Effector CD8-positive, alpha-beta T cell (primary cell): Measurements from ENCODE around the gene CD68.
"Not testable (repeated sequence)": the region's sequence is repeated elsewhere in the genome, so short reads cannot be mapped to it uniquely, and the experiment has no call there.

Experiments used
- DNase-seq: peaks from one replicate; lab custom pipeline; 2025; lab: John Stamatoyannopoulos, UW

Gene CD68

GRCh38 chr17:7580604-7581575, 1.5 kb downstream of the CD68 start:
- DNase-seq = no peak

- DNase-seq = no peak
Observed at GRCh38 chr17:7582396-7583252, 3.2 kb downstream of the CD68 start.

DNA sequence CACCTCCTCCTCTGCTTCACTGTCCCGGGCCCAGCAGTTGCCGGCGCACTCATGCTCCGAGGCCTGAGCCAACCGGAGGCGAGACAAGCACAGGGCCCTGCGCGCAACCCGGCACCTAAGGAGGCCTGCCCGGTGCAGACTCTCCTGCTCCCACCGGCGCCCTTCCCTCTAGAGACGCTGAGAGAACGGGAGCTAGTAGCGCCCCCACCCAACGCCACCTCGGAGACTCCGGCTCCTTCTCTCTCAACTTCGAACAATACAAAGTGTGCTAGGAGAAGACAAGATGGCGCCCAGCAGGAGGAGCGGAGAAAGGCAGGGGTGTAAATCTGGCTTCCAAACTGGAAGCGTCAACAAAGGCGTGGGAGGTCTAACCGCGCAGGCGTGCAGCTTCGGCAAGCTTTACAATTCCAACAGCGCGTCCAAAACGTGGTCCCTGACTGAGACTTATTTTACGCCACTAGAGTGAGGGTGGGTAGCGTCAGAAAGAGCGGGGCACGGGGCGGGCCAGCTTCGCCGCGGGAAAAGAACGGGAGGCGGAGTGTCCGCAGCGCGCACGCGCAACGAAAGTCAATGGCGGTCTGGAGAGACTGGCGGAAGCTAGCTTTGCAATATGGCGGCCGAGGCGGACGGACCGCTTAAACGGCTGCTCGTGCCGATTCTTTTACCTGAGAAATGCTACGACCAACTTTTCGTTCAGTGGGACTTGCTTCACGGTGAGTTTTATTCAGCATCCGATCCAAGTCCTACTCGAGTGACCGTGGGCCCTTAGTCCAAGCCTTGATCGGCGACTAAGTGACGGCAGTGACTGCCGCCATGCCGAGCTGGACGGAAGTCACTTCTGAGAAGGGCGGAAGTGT, 4.0 kb downstream of the CD68 start, which contains the start of gene MPDU1:
Gene MPDU1, plus strand, starts transcription at position 600 of the 857 bp plus-strand sequence. Its CDS starts 11 bp downstream, at position 611.
- DNase-seq = peak; percentile 91

- DNase-seq = no peak
Observed at GRCh38 chr17:7586673-7587419, 7.4 kb downstream of the CD68 start.

DNA sequence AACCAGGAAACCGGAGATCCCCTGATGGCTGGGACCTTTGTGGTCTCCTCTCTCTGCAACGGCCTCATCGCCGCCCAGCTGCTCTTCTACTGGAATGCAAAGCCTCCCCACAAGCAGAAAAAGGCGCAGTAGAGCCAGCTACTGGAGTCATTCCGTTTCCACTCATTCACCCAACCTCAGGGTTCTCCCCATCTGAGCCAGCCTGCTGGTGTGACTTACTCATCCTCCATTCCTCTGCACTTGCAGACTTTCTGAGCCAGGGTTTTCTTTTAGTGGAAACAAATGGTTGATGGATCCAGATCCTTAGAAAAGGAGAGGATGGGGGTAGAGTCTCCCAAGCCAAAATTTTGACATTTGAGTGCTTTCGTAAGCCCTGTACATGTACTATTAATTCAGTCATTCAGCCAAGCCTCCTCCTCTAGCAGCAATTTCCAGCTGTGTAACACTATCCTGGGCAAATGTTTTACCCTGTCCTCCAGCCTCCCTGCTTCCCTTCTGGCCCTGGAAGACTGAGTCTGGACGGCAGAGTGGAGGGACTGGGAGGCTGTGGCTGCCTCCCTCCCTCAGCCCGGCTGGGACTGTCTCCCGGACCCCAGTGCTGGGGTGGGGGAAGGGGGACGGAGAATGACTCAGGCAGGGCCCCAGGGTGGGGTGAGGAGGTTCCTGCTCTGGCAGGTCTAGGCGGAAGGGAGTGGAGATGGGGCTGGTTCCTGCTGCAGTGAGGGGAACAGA, 8.1 kb downstream of the CD68 start:
- no peak for DNase-seq

- no peak for DNase-seq
Observed at GRCh38 chr17:7588553-7589203, 9.2 kb downstream of the CD68 start.

DNA sequence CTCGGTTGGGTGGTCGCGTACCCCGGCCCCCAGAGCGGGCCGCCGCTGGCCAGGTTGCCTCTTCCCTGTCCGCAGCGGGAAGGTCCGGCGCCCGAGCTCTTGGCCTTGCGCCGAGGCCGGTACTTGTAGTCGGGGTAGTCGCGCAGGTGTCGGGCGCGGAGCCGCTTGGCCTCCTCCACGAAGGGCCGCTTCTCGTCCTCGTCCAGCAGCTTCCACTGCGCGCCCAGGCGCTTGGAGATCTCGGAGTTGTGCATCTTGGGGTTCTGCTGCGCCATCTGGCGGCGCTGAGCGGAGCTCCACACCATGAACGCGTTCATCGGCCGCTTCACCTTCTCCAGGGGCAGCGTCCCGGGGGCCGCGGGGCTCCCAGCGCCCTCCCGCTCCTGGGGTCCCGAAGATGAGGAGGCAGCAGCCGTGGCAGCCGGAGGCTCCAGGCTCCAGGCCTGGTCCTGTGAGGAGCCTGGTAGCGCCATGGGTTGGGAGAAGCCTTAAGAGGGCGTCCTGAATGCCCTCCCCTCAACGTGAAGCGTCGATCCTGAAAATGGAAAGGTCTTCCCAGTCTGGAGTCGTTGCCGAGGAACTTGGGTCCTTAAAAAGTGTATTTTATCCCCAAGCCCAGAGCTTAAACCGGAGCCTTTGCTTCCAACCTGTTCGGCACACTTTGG, 9.9 kb downstream of the CD68 start:
- DNase-seq = peak; percentile 45

GRCh38 chr17:7589891-7590691, 10.7 kb downstream of the CD68 start, which contains the start of gene SOX15:
Gene SOX15, minus strand, starts transcription at chr17:7590094. Its CDS starts 418 bp downstream, at chr17:7589676.
- DNase-seq = no peak

DNA sequence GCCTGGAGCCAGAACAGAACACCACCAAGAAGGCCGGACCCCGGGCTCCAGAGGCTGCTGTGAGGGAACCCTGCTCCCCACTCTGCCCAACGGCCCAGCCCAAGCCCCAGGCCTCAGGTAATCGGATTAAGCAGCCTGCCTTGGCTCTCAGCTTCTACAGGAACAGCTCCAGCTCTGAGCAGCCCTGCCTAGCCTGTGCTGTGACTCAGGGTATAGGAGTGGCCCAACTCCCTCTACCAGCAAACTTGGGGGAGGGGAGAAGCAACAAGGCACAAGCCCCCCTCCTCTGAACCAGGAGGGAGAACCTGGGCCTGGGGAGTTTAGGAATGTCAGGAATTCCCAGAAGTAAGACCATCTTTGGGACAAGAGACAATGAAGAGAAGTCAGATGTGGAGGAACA, 11.3 kb downstream of the CD68 start:
- DNase-seq = no peak

DNA sequence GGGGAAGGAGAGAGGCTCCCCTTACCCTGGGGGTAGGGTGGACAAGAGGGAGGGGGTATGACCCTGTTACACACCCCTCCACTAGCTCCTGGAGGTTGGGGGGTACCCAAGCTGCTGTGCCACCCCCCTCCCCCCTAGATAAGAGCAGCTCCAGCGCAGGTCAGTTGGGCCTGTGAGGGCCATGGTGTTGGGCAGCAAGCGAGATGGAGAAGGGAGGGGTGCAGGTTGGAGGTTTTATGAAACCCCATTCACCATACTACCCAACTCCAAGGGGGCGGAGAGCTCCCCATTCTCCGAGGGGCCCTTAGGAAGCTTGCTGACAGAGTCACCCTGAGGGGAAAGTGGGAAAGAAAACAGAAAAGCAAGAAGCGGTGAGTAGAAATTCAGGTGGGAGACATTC, 12.2 kb downstream of the CD68 start:
- no peak for DNase-seq

DNA sequence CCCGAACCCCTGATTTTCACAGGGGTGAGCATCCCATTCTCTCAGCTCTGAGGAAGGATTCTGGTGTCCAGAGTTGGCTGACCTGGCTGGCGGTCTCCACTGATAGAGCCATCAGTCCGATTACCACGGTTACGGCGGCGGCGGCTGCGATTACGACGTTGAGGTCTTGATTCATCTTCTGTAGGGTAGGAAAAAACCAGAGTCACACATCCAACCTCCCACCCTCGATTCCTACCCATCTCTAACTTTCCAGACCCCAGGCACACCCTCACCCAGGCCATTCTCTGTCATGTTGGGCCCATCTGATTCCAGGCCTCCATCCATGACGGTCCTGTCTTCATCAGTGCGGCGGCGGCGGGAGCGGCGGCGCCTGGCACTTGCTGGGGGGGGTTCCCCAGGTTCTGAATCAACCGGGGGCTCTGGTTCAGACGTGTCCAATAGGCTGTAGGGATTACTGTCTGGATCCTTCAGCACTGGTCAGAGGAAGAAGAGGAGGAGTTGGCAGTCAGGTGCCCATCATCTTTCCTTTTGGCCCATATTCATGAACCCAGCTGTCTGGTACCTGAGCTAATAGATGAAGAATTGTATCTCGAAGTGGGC, 13.1 kb downstream of the CD68 start:
- no peak for DNase-seq

- no peak for DNase-seq
Observed at GRCh38 chr17:7593296-7593695, 13.9 kb downstream of the CD68 start.

DNA sequence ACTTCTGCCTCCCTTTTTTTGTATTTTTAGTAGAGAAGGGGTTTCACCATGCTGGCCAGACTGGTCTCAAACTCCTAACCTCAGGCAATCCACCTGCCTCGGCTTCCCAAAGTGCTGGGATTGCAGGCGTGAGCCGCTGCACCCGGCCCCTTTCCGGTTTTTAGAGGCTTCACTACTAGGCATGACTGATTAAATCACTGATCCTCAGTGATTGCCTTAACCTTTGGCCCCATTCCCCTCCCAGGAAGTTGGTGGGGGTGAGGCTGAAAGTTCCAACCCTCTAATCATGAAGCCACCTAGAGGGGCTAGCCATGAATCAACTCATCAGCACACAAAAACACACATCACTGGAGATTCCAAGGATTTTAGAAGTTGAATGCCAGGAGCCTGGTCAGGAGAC, 18.1 kb downstream of the CD68 start:
- DNase-seq = not testable (repeated sequence)

DNA sequence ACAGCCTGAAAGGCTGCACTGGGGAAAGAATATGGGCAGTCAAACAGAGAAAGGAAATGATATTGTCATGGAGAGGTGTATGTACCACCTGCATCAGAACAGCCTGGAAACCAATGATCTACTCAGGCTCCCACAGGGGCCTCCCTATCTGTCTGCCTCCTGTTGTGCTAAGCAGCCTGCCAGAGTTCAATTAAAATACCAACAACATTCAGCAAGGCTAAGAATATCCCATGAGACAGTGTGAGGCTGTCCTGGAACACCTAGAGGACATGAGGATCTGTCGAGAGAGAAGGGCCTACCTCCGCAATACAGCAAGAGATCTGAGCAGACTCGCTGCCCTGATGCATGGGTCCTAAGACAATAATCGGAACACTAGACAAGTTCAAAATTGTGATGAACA, 26.8 kb downstream of the CD68 start:
- DNase-seq = no peak

DNA sequence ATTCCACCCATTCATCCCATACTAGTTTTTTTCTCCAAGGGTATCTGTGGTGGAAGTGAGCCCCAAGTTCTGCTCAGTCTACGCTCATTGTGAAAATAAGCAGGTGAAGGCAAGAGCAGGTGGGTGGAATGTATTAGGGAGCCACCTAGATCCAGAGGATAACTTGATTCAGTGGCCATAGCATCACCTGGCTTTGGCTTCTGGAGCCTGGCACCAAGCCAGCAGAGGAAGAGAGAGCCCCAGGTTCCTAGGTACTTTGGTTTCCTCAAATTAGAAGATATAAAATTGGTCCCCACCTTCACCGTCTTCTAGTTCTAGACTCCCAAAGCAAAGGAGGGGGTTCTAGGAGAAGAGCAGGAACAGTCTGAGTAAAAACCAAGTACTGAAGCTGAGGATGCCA, 31.2 kb downstream of the CD68 start:
- DNase-seq = no peak

DNA sequence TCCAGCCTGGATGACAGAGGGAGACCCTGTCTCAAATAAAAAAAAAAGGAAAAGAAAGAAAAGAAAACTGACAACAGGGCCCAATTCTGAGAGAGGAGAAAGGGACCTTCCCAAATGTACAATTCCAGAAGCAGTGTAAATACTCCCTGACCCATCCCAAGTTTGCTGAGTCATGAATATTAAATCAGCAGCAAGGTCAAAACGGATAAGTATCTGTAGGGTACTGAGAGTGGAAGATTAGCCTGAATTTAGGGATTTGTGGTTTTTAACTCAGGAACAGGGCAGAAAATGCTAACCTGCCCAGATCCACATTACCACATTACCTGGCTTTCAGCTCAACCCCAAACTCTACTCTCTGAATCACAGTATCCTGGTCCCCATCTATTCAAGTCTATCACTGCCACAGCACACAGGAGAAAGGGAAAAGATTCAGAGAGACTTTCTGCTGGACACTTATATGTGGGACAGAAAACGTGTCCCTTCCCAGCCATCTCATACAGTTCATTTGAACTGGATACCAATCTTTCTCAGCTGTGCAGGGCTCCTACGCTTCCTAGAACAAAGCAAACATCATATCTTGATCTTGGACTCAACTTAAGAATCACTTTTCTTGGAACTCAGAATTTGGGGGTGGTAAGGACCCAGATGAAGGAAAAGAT, 32.3 kb downstream of the CD68 start:
- DNase-seq = no peak

DNA sequence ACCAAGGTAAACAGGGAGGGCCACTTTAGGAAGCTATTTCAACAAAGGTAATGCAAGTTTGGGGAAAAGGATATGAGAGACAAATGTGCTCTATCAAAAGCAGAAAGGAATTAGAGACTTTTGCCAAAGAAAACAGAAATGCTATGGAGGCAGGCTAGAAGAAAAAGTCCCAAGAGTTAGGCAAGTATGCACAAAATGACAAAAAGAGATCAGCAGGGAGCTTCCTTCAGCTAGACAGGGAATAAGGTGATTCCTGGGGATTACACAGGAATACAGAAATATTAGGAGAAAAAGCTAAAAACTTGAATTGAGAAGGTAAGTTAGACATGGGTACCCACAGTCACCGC, 32.8 kb downstream of the CD68 start:
- DNase-seq = no peak
